GM18868 (cell line): ENCODE data around the gene ARHGEF39.
"Not testable (repeated sequence)": the region's sequence is repeated elsewhere in the genome, so short reads cannot be mapped to it uniquely, and the experiment has no call there.

Source experiments
- ATAC-seq: cut with Tn5 transposase; IDR thresholded peaks from one replicate; pipeline ENCODE4 v1.9.1; 2021; ENCODE audit warnings: mild to moderate bottlenecking, moderate library complexity; ENCODE audit not compliant: unreplicated experiment

ARHGEF39 gene

GRCh38 chr9:35653611-35654010, 11.4 kb downstream of the ARHGEF39 start:
- no peak for ATAC-seq

- no peak for ATAC-seq
These were observed 12.2 kb downstream of the ARHGEF39 start for GRCh38 chr9:35652829-35653209.

GRCh38 chr9:35651956-35652828, 12.8 kb downstream of the ARHGEF39 start:
- no peak for ATAC-seq

- ATAC-seq: no peak
These were observed 14.4 kb downstream of the ARHGEF39 start, which contains the start of gene SIT1 for GRCh38 chr9:35650341-35651158. Gene SIT1 (minus strand): TSS chr9:35650931. CDS start chr9:35650853, 78 bp downstream.

- ATAC-seq: no peak
These were observed 15.3 kb downstream of the ARHGEF39 start for GRCh38 chr9:35649431-35650340.

- peak; percentile 78 for ATAC-seq
These were observed 18.3 kb downstream of the ARHGEF39 start for GRCh38 chr9:35646533-35647265.

- no peak for ATAC-seq
These were observed 18.9 kb downstream of the ARHGEF39 start for GRCh38 chr9:35646153-35646532.

GRCh38 chr9:35645736-35646135, 19.3 kb downstream of the ARHGEF39 start:
- not testable (repeated sequence) for ATAC-seq

GRCh38 chr9:35643046-35643445, 21.9 kb downstream of the ARHGEF39 start:
- ATAC-seq: no peak

GRCh38 chr9:35641478-35641877, 23.5 kb downstream of the ARHGEF39 start:
- ATAC-seq: not testable (repeated sequence)

- not testable (repeated sequence) for ATAC-seq
These were observed 24.6 kb downstream of the ARHGEF39 start for GRCh38 chr9:35640431-35640830.

- no peak for ATAC-seq
These were observed 25.4 kb downstream of the ARHGEF39 start for GRCh38 chr9:35639631-35640030.

GRCh38 chr9:35639225-35639624, 25.8 kb downstream of the ARHGEF39 start:
- not testable (repeated sequence) for ATAC-seq

GRCh38 chr9:35638751-35639150, 26.2 kb downstream of the ARHGEF39 start:
- ATAC-seq: not testable (repeated sequence)

- not testable (repeated sequence) for ATAC-seq
These were observed 27.5 kb downstream of the ARHGEF39 start for GRCh38 chr9:35637427-35637955.

GRCh38 chr9:35636877-35637246, 28.1 kb downstream of the ARHGEF39 start:
- not testable (repeated sequence) for ATAC-seq

- no peak for ATAC-seq
These were observed 28.7 kb downstream of the ARHGEF39 start for GRCh38 chr9:35636135-35636876.

- ATAC-seq: no peak
These were observed 29.3 kb downstream of the ARHGEF39 start for GRCh38 chr9:35635730-35636129.

- ATAC-seq: no peak
These were observed 35.4 kb downstream of the ARHGEF39 start for GRCh38 chr9:35629597-35629996.
